MM.1S (cell line): ENCODE measurements around the gene GON4L.
A peak's percentile ranks its signal among the peaks of the same experiment; 100 is the strongest.
"Not testable (repeated sequence)": the region's sequence is repeated elsewhere in the genome, so short reads cannot be mapped to it uniquely, and the experiment has no call there.

Experiments used
- DNase-seq: peaks from one replicate; pipeline ENCODE4 v3.0.0-alpha.2; 2015
- H2AFZ ChIP-seq: fragments of 300-600 bp; sonication (generic); 2 replicates; pipeline ENCODE4 v1.6.0; 2016; ENCODE audit warnings: antibody characterized with exemption, low read length
- H3F3A ChIP-seq: fragments of 300-600 bp; sonication (generic); 2 replicates; pipeline ENCODE4 v1.6.1; 2016; ENCODE audit warnings: mild to moderate bottlenecking, antibody characterized with exemption, low read length, moderate library complexity, mixed read lengths; ENCODE audit not compliant: insufficient read depth
- H3K27ac ChIP-seq: fragments of 300-600 bp; sonication (generic); 2 replicates; pipeline ENCODE4 v1.5.1; 2016; ENCODE audit warnings: mild to moderate bottlenecking, low read length
- H3K27me3 ChIP-seq: fragments of 300-600 bp; sonication (generic); replicated peaks from 2 replicates; pipeline ENCODE4 v1.6.0; 2016; ENCODE audit warnings: low read length; ENCODE audit not compliant: insufficient read depth
- H3K36me3 ChIP-seq: fragments of 300-600 bp; sonication (generic); replicated peaks from 2 replicates; pipeline ENCODE4 v1.6.1; 2016; ENCODE audit warnings: mild to moderate bottlenecking, low read length, mixed read lengths; ENCODE audit not compliant: insufficient read depth
- H3K4me1 ChIP-seq: fragments of 300-600 bp; sonication (generic); 2 replicates; pipeline ENCODE4 v1.6.1; 2016; ENCODE audit warnings: low read length, mixed read lengths
- H3K4me2 ChIP-seq: fragments of 300-600 bp; sonication (generic); 2 replicates; pipeline ENCODE4 v1.6.0; 2016; ENCODE audit warnings: low read depth, low read length
- H3K4me3 ChIP-seq: fragments of 300-600 bp; sonication (generic); 2 replicates; pipeline ENCODE4 v1.5.1; 2016; ENCODE audit warnings: low read length, mixed read lengths
- H3K79me2 ChIP-seq: fragments of 300-600 bp; sonication (generic); 2 replicates; pipeline ENCODE4 v1.6.1; 2016; ENCODE audit warnings: mixed run types, low read length, mixed read lengths
- H3K9ac ChIP-seq: fragments of 300-600 bp; sonication (generic); 2 replicates; pipeline ENCODE4 v1.6.1; 2016; ENCODE audit warnings: low read length, mixed read lengths
- H3K9me2 ChIP-seq: fragments of 300-600 bp; sonication (generic); replicated peaks from 2 replicates; pipeline ENCODE4 v1.6.1; 2016; ENCODE audit warnings: mild to moderate bottlenecking, low read length, mixed read lengths; ENCODE audit not compliant: insufficient read depth
- H3K9me3 ChIP-seq: fragments of 300-600 bp; sonication (generic); replicated peaks from 2 replicates; pipeline ENCODE4 v1.6.1; 2016; ENCODE audit warnings: mild to moderate bottlenecking, low read length, mixed read lengths; ENCODE audit not compliant: insufficient read depth
- H4K20me1 ChIP-seq: fragments of 300-600 bp; sonication (generic); 2 replicates; pipeline ENCODE4 v1.6.1; 2016; ENCODE audit warnings: mild to moderate bottlenecking, low read length, moderate library complexity, mixed read lengths; ENCODE audit not compliant: insufficient read depth
- EZH2 ChIP-seq: fragments of 300-600 bp; sonication (generic); optimal IDR thresholded peaks from 2 replicates; pipeline ENCODE3; 2017; ENCODE audit warnings: low read depth, mild to moderate bottlenecking, antibody characterized with exemption, low read length, mixed read lengths
- EZH2phosphoT487 ChIP-seq: fragments of 300-600 bp; sonication (generic); IDR thresholded peaks from 2 replicates; pipeline ENCODE4 v1.6.1; 2018; ENCODE audit warnings: antibody characterized with exemption, low read length
- TF ChIP-seq, protein P1 (sequence below): fragments of 300-600 bp; sonication (generic); IDR thresholded peaks from 2 replicates; pipeline ENCODE4 v1.5.1; 2016; ENCODE audit warnings: antibody characterized with exemption, low read length, mixed read lengths

Gene GON4L

GRCh38 chr1:155759966-155760630 lies 96.9 kb downstream of the GON4L start:
- H3K9me2 ChIP-seq = no peaks in the 10 kb centered on the region
- TF ChIP-seq EZH2 = no peak
- TF ChIP-seq EZH2phosphoT487 = no peak
- TF ChIP-seq, protein P1, sequence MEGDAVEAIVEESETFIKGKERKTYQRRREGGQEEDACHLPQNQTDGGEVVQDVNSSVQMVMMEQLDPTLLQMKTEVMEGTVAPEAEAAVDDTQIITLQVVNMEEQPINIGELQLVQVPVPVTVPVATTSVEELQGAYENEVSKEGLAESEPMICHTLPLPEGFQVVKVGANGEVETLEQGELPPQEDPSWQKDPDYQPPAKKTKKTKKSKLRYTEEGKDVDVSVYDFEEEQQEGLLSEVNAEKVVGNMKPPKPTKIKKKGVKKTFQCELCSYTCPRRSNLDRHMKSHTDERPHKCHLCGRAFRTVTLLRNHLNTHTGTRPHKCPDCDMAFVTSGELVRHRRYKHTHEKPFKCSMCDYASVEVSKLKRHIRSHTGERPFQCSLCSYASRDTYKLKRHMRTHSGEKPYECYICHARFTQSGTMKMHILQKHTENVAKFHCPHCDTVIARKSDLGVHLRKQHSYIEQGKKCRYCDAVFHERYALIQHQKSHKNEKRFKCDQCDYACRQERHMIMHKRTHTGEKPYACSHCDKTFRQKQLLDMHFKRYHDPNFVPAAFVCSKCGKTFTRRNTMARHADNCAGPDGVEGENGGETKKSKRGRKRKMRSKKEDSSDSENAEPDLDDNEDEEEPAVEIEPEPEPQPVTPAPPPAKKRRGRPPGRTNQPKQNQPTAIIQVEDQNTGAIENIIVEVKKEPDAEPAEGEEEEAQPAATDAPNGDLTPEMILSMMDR = no peak
- no peak overlapping the region for H3K4me3 ChIP-seq
- H3K4me2 ChIP-seq = no peak overlapping the region
- no peak overlapping the region for H2AFZ ChIP-seq
- H3K9me3 ChIP-seq = no peaks in the 10 kb centered on the region
- H3K27ac ChIP-seq = no peak overlapping the region
- no peaks in the 10 kb centered on the region for H4K20me1 ChIP-seq
- H3K9ac ChIP-seq = no peak overlapping the region
- DNase-seq = no peak
- no peaks in the 10 kb centered on the region for H3F3A ChIP-seq
- peaks cover 6% of the 10 kb centered on the region; the same call in 1 of the 2 replicates for H3K36me3 ChIP-seq
- no peaks in the 10 kb centered on the region for H3K27me3 ChIP-seq
- H3K4me1 ChIP-seq = no peaks in the 10 kb centered on the region
- no peaks in the 10 kb centered on the region for H3K79me2 ChIP-seq

- not testable (repeated sequence) for H3K9me3 ChIP-seq, H3K9me2 ChIP-seq, H3K79me2 ChIP-seq, H3K9ac ChIP-seq, H2AFZ ChIP-seq, H3K27ac ChIP-seq, H3K27me3 ChIP-seq, H3K4me3 ChIP-seq, H3K4me2 ChIP-seq, H3K36me3 ChIP-seq, H3K4me1 ChIP-seq, DNase-seq, H3F3A ChIP-seq, H4K20me1 ChIP-seq
These were observed 98.0 kb downstream of the GON4L start for GRCh38 chr1:155759017-155759416.

GRCh38 chr1:155748141-155748540 lies 108.9 kb downstream of the GON4L start:
- not testable (repeated sequence) for H3K4me1 ChIP-seq, H3K36me3 ChIP-seq

GRCh38 chr1:155747586-155747985 lies 109.4 kb downstream of the GON4L start:
- not testable (repeated sequence) for H3K9me3 ChIP-seq

More at GRCh38 chr1:155748141-155748540, 108.9 kb downstream of the GON4L start:
- H3K4me2 ChIP-seq, H3K9me3 ChIP-seq, H4K20me1 ChIP-seq, H3K79me2 ChIP-seq, DNase-seq, H3K9me2 ChIP-seq, H3K9ac ChIP-seq, H3K27ac ChIP-seq, H3K27me3 ChIP-seq, H3K4me3 ChIP-seq, H2AFZ ChIP-seq: not testable (repeated sequence)
- peaks cover 10% of the 10 kb centered on the region for H3F3A ChIP-seq

GRCh38 chr1:155745284-155746228 lies 111.5 kb downstream of the GON4L start:
- H2AFZ ChIP-seq = peak overlapping the region; percentile 69
- H3K4me2 ChIP-seq = peak overlapping the region; percentile 62
- not testable (repeated sequence) for H3K4me1 ChIP-seq, H3K9me3 ChIP-seq, H3K36me3 ChIP-seq, H3K9me2 ChIP-seq, H4K20me1 ChIP-seq, H3K27me3 ChIP-seq, H3K79me2 ChIP-seq
- H3K27ac ChIP-seq = peak overlapping the region; percentile 47; the same call in 1 of the 2 replicates
- DNase-seq = peak; percentile 99
- H3F3A ChIP-seq = peaks cover 16% of the 10 kb centered on the region
- peak overlapping the region; percentile 67 for H3K4me3 ChIP-seq
- peak overlapping the region; percentile 61 for H3K9ac ChIP-seq

More at GRCh38 chr1:155747586-155747985, 109.4 kb downstream of the GON4L start:
- H3K27ac ChIP-seq, H3K9ac ChIP-seq, H3K27me3 ChIP-seq, H3K4me3 ChIP-seq, H3K36me3 ChIP-seq, H4K20me1 ChIP-seq, H3K4me2 ChIP-seq, H3K4me1 ChIP-seq, H3K9me2 ChIP-seq, H2AFZ ChIP-seq, H3K79me2 ChIP-seq, DNase-seq: not testable (repeated sequence)
- peaks cover 10% of the 10 kb centered on the region for H3F3A ChIP-seq
